Measurements from ENCODE around the gene KDM2B.
"Not testable (repeated sequence)": the region's sequence is repeated elsewhere in the genome, so short reads cannot be mapped to it uniquely, and the experiment has no call there.

The KDM2B gene

DNA sequence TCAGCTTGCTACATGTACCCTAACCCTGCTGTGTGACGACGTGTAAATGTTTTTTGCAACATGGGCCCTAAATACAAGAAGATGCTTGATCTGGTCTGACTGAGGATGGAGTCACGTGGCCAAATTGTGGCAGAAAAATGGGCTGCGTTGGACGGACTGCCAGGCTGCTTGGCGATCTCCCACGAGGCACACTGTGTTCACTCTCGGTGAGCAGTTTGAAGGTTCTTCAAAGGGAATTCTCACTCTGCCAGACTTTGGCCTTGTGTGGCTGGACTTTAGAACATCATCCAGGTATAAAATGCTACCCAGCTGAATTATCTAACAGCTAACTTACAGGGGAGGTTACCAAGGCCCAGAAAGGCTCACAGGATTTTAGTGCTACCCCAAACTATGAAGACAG, 85.1 kb downstream of the KDM2B start:
- DNase-seq = no peak

DNA sequence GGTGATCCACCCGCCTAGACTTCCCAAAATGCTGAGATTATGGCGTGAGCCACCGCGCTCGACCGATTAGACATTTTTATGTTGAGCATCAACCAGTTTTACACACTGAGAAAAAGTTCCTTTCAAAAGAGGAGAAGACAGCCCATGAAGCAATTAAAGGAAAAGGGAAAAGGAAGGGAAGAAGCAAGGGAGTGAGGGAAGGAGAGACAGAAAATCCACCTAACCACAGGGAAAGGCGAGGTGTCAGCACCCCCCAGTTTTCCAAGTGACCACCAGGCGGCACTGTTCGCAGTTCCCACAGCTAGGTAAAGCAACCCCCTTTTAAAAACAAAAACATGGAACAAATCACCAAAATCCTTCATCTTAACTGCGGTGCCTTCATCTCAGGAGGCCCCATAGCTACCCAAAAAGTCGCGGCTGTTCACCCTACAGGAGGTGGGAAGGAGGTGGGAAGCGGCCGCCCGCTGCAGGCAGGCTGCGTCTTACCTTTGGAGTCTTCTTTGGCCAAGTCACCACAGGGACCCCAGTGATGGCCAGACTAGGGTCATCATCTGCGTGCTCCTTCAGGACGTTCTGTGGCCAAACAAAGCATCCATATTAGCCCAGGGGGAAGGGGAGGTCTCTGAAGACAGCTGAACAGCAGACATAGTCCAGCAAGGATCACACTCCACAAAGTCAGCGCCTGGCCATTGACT, 86.6 kb downstream of the KDM2B start:
- DNase-seq = peak; percentile 58 to 60

DNA sequence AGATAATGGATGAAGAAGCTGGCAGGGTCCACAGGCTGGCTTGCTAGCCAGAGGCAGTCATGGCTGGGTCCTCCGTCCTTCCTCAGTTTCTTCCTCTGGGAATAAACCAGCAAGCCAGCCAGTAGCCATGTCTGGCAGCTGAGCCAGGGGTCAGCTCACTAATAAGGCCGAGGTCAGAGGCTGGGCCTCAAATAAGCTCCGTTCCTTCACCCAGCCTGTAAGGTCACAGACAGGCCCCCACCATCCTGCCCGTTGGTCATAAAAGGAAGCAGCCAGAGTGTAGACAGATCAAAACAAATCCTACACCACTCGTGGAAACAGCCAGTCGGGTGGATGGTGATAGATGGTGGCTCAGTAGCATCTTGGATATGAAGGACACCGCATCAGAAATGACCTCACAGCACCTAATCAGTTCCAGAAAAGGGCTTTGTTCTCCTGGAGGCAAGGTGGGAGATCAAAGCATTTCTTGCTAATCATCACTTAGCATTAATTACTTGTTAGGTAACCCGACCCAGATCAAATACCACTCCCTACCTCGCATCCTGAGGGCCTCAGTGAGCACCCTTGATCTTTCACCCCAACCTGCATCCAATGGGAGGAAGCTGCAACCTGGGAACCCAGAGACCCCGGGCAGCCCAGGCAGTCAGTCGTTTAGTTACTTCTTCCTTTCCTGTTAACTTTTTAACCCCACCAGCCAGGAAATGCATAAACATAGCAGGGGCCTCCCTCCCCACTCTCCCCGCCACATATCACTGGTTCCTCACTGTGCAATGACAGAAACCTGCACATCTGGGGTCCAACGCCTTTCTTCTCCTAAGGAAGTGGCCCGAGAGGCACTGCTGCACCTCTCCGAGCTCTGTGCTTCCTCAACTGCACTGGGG, 90.2 kb downstream of the KDM2B start:
- DNase-seq = no peak

DNA sequence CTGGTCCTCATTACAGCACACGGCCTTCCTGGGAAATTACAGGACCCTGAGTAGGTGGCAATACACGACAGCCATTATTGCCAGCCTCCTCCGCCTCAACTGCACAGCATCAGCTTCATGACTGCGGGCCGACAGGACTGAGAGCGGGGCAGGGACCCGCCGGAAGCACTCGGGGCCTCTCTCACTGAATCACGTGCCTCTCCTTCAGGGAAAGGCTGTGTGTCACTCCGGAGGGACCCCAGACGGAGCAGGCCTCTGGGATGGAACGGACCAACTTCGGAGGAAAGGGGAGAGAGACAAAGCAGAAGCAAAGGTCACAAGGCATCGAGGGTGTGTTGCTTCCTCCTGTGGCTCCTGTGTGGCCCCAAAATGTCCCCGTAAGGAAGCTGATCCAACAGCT, 90.9 kb downstream of the KDM2B start:
- DNase-seq = no peak

DNA sequence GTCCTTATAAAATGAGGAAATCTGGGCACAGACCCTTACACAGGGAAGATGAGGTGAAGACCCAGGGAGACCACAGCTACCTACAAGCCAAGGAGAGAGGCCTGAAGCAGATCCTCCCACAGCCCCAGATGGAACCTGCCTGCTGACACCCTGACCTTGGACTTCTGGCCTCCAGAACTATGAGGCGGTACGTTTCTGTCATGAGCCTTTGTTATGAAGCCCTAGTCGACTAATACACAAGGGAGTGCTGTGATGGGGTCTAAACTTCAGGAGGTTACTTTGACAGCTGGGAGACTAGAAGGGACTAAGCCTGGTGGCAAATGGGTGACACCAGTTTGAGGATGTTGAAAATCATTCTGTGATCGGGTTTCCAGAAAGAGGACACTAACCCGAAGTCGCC, 95.9 kb downstream of the KDM2B start:
- no peak for DNase-seq

DNA sequence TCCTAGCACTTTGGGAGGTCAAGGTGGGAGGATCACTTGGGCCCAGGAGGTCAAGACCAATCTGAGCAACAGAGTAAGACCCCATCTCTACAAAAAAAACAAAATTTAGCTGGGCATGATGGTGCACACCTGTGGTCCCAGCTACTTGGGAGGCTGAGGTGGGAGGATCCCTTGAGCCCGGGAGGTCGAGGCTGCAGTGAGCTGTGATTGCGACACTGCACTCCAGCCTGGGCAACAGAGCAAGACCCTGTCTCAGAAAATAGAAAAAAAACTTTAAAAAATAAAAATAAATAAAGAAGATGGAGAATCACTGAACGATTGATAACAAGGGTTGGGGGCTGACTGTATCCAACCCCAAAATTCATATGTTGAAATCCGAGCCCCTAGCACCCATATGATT, 96.3 kb downstream of the KDM2B start:
- DNase-seq = not testable (repeated sequence)

DNA sequence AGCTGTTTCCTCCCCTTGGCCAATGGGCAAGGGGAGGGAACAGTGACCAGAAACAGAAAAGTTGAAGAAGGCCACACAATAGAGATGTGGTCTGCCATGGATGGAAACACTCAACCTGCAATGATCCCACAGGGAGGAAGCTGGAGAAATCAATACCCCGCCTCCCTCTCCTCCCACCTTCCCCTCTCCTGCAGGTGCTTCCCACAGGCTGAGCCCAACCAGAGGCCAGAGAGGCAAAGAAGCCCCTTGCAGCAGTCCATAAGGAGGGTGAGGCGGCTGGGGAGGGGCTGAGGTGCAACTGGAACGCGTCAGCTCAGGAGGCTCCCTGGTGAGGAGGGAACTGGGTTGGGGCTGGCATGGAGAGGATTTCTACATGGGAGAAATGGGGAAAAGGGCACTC, 96.9 kb downstream of the KDM2B start:
- DNase-seq = no peak

DNA sequence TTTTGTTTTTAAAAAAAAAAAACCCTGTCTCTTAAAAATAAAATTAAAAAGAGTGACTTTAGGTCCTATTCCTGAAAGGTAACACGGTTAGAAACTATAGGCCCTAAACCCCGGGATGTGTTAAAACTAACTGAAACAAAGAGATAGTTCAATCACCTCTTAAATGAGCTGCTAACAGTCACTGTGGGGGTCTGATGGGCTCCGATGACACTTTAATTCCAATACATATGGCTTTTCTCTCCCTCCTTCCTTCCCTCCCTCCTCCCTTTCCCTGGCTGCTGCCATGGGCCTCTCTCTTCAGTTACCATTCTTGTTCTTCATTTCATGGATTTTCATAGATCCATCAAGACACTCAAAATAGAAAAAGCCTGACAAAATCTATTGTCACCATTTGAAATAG, 104.3 kb downstream of the KDM2B start:
- no peak for DNase-seq

DNA sequence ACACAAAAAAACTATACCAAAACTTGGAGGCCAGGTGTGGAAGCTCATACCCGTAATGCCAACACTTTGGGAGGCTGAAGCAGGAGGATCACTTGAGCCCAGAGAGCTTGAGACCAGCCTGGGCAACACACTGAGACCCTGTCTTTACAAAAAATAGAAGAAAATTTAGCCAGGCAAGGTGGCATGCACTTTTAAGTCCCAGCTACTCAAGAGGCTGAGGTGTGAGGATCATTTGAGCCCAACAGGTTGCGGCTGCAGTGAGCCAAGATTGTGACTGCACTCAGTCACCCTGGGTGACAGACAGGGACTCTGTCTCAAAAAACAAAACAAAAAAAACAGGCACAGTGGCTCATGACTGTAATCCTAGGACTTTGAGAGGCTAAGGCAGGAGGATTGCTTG, 105.5 kb downstream of the KDM2B start:
- no peak for DNase-seq

DNA sequence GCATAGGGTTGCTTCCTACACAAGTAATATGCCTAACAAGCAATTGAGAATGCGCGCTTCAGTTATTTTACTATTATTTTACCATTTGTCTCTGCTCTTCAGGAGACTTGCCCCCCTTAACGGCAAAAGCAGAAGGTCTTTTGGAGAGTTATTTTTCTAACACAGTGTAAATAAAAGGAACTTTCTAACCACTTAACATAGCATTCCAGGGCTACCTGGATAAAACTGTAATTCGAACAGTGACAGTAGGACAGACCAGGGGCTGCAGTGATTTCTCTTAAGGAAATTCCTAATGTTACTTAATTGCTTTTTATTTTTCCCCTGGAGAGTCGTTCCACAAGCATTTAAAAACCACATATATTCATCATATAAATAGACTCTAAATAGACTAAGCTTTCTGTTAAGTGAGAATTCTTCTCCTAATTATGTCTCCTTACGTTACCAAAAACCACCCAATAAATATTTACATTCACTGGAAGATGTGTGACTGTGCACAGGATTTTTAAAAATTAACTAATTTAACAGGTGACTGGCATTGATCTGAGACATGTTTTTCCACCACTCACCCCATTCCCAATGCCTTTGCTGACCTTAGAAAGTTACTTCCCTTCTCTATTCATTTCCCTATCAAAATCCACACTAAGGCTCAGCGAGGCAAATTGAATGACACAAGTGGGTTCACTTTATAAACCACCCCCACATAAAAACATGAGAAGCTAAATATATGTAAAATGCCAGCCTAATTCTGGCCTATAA, 108.5 kb downstream of the KDM2B start:
- DNase-seq = no peak

DNA sequence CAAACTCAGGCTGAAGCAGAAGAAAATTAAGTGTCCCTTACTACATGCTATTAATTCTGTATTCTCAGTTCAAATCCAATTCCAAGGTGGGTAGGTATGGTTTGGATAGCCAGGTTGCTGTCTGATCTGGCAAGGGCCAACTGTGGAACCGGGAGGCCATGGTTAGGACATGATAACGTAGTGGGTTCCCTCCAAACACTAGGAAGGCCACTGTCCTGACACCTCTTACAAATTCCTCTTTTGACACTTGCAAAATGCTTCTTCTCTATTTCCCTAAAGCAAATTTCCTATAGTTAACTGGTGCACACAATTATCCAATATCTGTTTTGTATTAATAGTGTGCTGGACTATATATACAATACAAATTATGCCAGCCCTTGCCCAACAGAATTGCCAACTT, 110.1 kb downstream of the KDM2B start:
- DNase-seq = no peak

DNA sequence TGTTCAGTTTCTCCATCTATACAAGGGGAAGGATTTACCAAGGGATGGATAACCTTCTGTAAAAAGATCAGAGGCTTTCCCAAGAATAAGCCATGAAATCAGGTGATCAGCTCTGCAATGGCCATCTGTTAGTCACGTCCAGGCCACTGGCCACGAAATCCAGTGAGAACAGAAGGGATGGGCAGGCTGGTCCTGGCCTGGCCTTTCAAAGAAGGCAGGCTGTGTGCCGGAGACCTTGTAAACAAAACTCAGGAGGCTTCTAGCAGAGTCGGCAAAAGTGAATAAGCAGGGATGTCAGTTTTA, 112.4 kb downstream of the KDM2B start:
- no peak for DNase-seq

DNA sequence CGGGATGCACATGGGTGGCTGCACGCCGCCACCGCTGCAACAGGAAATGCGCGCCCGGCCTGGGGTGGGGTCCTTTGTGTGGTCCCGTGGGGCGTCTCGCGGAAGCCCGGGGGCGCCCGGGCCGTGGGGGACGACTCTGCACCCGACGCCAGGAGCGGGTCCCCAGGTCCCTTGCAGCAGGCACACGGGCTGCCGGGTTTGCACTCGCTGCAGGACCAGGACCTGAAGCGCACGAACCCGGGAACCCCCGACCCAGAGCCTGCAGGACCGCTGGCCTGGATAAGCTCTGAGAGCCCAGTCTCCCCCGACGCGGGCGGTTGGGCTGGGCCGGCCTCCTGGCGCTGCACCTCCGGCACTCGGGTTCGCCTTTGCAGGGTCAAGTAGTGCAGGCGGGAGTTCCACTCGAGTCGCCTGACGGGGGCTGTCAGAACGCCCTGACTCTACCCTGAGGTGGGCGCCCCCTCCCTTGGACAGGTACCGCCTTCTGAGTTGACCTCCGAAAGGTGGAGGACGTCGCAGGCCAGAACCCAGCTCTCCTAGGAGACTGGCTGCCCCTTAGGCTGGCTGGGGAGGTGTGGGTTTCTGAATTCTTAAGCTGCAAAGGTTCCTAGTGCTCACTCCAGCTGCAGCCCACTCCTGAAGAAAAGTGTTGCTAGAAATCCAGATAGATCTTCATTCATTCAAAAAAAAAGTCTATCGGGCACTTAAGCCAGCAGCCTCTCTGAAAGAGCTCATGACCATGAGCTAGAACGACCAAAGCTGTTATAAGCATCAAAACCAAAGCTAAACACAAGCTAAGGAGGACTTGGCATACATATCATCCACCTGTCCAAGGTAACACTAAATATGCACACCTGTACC, 113.0 kb downstream of the KDM2B start:
- DNase-seq = peak in 1 of 2 donors; percentile 10

DNA sequence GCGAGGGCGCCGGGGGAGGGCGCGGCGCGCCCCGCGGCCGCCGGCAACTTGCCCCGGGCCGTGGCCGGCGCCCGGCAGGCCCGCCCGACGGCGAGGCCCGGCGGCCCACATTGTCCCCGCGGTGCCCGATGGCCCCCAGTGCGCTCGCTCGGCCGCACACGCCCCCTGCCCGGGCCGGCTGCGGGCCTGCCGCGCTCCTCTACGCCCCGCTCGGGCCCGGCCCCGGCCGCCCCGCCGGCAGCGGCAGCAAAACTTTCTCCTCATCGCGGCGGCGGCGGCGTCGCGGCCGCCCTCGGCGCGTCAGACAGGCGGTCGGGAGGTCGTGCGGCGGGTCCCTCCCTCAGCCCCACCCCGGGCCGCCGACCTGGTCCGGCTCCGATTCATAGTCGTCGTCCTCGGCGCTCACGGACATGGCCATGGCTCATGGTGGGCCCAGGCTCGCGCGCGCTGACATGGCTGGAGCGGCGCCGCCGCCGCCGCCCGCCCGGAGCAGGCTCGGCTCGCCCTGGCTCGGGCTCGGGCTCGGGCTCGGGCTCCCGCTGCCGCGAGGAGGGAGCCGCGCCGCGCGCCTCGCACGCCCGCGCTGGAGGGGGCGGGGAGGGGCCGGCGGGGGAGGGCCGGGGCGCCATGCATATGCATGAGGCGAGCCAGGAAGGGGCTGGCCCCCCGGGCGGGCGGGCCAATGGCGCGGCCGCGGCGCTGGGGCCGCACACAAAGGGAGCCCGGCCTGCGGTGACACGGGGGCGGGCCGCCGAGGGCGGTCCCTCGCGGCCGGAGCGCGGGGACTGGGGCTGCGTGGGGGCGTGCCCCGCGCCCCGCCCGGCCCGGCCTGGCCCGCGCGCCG, 113.8 kb downstream of the KDM2B start:
- peak; percentile 81 to 83 for DNase-seq

DNA sequence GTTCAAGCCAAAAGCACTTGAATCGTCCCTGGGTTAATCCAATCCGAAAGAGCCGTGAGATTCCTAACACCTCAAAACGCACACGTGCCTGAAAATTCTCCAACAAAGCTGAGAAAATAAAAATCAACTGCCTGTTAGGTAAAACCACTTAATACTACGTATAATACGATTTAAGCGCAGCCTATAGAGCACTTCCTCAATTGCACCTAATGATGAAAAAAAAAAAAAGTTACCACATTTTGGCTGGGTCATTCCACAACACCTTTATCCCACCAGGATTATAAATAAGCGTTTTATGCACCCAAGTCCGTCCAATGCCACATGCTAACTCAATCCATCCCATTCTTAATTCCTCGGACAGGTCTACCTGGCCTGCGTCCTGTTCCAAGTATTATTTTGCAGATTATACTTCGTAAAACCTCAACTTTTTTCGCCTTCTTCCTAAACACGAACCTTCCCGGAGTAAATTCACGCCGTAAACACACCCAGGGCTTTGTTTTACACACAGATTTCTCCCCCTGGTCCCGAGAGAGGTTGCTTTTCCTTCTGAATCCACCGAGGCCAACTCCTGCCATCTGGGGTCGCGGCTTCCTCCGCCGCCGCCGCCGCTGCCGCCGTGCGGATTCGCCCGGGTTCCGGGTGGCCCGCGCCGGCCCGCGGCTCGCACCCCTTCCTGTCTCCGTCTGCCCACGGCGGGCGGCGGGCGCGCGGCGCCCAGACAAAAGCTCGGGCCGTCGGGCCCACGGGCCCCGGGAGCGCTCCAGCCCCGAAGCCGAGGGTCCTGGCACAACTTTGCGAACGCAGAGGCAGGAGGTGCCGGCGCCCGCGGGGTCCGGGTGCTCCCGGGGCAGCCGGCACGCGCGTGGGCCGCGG, 114.7 kb downstream of the KDM2B start:
- DNase-seq = peak; percentile 25 to 28

DNA sequence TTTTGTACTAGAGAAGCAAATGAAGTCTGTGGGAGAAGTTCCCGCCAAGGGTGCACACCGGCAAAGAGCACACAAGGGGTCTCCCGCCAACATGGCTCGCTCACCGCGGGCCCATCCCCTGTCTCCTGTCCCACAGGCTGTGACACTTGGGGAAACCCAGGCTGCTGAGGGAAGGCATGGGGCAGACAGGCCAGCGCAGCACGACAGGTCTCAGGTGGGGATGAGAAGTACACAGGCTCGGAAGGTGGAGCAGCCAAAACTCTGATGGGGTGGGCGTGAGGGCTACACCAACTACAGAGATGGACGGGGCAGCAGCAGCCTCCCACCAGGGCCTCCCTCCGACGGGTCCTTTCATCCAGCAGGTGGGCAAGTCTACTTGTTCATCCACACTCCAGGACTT, 116.5 kb downstream of the KDM2B start:
- no peak for DNase-seq

DNA sequence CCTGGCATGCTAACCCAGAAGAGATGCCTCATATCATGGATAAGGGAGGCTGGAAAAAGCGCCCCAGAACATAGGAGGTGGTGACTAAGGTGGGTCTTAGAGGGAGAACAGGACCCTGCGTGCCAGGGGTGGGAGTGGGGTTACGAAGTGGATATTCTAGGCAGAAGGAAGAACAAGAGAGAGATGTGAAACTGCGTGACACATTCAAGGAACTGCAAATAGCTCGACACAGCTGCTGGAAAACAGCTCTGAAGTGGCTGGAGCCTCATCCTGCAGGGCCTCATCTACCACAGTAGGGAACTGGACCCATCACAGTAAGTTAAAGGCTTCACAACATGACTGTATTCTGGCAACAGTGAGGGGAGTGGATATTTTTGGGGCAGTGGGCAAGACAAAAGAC, 119.8 kb downstream of the KDM2B start:
- DNase-seq = no peak

DNA sequence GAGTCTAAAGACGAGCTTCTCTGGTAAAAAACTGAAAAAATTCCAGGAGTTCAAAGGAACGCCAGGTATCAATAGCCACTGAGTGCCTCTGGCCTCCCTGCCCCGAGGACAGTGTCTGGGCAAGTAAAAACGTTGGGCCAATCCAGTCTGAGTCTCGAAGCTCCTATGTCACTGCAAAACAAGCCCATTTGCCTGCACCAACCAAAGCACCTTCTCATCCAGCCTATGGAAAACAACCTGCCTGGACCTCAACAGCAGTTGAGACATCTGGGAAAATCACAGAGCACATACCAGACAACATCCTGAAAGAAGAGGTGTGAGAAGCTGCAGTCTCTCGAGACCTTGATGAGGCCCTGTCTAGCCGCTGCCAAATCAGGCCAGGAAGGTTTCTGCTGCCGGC, 124.3 kb downstream of the KDM2B start:
- no peak for DNase-seq

DNA sequence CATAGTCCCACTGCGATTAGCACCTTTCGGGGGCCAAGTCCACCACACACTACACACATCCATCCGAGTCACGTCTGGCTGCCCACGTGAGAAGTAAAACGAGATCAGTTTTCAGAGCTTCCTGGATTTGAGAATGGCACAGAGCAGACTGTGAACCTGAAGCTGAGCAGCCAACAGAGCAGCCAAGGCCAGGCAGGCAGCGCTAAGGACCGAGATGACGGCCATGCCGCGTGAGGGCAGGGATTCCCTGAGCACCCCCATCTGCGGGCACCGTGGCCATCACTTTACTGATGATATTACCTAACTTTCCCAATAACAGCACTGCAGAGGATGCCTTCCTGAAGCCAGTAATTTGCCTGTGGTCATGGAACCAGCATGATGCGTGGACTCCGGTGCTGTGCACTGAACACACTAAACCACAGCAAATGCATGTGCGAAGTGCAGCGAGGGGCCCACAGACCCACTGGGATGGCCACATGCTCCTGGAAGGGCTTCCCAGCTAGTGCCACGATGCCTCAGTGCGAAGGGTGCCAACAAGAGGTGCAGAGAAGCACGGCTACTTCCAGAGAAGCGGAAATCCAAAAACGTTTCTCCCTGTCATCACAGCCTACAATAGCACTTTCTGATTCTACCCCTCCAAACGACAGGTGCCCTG, 124.9 kb downstream of the KDM2B start:
- DNase-seq = no peak

DNA sequence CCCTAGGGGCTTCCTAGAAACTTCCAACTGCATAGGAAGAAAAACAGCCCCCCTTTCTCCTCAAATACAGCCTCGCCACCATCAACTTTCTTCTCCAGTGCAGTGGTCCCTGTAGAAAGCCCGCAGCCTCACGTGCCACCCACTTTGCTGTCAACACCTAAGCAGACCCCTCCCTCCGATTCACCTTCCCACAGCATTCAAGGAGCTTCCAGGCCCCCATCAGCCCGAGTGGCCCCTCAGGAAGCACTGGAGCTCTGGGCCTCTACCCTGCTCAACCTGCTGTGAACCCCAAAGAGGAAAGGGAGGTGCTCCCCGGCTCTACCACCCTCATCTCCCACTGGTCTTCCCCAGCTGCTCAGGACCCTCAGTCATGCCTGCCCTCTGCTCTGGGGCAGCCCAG, 125.9 kb downstream of the KDM2B start:
- no peak for DNase-seq

Data from stimulated activated CD4-positive, alpha-beta T cell treated with anti-CD3 and anti-CD28 coated beads, Interleukin-2, amount 100 ng/mL, for 48 hours (primary cell).